NCI-H82 treated with DMSO at 0.1 percent for 48 hours (cell line): ENCODE results near the gene HPS3.

ENCODE experiments used
- DNase-seq: peaks from one replicate; lab custom pipeline; 2025; ENCODE audit not compliant: unreplicated experiment; lab: John Stamatoyannopoulos, UW

The HPS3 gene

DNA sequence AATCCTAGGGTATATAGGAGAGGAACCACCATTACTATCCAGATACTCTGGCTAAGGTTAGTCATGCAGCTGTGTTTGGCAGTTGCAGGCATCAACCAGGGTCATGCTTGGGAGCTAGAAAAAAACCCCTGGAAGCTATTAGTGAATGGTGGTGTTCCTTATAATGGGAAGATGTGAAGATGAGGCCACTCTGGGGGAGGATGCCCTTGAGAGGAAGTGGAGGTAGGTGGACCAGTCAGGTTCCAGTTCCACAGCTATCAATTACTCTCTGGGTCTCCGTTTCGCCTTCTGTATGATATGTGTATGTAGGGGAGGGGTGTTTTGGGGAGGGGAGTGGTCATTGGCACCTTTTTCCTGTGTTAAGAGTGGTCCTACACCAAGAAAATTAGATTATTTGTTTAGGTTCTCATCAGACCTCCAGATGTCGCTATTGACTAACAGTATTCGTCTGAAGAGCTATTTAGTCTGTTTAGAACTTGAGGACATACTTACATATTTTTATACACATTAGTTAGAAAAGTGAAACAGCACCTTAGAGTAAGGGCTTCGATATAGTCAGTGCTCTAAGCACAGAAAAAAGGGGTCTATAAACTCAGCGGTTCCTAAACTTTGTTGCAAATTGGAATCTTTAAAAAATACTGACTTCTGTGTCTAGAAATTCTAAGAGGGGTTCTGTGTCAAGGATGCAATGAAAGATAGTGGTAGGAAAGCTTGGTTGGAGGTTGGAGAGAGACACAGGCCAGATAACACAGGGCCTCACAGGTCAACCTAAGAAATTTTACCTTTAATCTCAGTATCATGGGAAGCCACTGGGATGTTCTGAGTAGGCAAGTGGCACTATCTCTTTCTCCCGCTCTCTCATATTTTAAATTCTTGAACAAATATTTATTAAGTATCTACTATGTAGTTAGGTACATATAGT lies 9.1 kb upstream of the HPS3 start:
- DNase-seq: peak; percentile 28

DNA sequence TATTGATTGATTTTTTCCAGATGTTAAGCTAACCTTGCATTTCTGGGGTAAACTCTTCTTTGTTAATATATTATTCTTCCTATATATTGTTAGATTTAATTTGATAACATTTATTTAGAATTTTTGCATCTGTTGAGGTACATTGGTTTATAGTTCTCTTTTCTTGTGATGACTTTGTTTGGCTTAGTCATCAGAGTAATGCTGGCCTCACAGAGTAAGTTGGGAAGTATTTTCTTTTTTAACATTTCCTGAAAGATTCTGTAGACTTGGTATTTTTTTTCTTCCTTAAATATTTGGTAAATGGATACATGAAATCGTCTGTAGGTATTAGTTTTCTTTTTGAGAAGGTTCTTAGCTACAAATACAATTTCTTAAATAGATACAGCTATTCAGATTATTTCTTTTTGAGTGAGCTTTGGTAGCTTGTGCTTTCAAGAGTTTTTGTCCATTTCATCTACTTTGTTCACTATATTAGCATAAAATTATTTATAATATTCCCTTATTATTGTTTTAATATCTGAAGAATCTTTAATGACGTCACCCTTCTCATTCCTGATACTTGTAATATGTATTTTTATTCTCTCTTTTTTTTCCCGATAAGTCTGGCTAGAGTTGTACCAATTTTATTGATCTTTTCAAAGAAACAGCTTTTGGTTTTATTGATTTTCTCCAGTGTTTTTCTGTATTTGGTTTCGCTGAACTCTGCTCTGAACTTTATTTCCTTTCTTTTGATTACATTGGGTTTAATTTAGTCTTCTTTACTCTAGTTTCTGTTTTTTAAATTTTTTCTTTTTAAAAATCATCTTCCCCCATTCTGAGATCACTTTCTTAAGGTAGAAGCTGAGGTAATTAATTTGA lies 6.5 kb upstream of the HPS3 start:
- DNase-seq: no peak

DNA sequence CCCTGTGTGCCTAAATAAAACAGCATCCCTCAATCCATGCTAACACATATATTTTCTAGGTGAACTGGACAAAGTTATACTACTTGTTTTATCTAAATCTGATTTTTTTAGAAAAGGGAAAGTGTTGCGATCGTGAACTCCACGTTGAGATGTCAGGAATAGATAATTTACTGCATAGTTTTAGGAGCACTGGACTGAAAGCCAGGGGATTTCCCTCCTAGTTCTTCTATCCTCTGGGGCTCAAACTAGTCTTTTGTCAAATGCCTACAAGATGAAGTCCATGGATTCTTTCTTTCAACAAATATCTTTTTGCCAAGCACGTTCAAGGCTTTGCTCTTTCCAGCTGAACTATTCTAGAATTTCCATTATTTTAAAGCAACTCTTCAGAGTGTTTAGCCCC lies 617 bp upstream of the HPS3 start:
- no peak for DNase-seq

DNA sequence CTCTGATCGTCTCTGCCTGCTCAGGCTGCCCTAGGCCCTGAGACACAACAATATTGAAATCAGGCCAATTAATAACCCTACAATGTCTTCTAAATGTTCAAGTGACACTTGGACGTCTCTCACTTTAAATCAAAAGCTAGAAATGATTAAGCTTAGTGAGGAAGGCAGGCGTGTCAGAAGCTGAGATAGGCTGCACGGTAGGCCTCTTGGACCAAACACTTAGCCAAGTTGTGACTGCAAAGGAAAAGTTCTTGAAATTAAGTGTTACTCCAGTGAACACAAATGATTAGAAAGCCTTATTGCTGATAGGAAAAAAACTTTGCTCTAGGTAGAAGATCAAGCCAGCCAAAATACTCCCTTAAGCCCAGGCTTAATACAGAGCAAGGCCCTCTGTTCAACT lies 2.2 kb downstream of the HPS3 start:
- DNase-seq: no peak

DNA sequence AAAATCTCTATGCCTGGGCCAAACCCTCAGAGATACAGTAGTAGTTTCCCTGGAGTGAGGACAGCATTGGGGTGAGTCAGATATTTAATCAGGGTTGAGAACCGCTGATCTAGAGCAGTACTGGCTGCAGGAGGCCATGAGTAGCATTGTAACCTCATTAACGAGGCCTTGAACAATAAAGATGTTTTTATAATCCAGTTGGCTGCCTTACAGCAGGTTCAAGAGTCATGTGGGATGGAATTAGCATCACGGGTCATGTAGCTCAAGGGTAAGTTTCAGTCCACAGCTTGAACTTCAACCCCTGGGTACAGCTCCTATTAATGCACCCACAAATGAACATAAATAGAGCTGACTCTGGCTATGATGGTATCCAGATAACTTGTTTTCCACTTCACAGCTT lies 5.1 kb downstream of the HPS3 start:
- DNase-seq: no peak

DNA sequence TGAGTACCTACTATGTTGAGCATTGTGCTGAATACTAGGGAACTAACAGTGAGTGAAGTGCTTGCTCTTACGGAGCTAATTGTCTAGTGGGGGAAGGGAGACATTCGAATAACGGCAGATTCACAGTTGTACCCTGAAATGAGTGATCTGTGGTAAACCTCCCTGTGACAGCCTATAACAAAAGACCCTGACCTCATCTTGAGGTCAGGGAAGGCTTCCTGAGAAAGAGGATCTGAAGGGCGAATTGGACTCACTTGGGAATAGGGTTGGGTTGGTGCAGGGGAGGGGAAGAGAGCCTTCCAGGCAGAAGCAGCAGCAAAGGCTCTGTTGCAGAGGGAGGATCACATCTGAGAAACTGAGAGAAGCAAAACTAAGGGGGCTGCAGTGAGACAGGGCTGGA lies 13.2 kb downstream of the HPS3 start:
- no peak for DNase-seq

DNA sequence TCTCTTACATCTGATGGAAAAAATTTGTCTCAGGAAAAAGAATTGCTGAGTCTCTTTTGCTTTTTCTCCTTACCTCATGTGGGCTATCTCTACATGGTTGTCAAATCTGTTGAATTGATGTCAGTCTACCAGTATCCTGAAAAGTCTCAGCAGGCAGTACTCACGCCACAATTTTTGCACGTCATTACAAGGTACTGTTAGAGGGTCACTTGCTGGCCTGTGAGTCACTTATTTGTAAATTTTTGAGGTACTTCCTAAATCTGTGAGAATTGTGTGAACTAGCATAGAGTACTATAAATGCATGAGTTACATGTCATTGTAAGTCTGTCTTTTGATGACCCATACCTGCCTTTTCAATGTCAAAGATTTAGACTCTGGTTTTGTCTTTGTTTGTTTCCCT lies 15.9 kb downstream of the HPS3 start:
- no peak for DNase-seq

DNA sequence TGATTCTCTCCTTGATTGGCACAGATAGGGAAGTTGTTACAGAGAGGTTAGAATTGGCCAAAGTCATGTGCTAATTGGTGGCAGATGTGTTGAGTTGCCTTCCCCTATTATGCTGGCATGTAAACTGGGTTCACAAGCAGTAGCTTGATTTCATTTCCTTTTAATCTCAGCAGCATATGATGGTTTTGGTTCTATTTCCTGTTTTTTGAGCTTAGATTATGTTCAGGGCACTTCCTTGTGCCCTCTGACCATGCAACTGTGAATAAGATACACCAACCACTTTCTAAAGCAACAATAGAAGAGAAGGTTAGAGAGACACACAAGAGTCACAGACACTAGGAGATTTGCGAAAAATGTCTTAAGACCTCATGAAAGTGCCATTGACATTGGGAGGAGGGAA lies 16.5 kb downstream of the HPS3 start:
- DNase-seq: no peak

DNA sequence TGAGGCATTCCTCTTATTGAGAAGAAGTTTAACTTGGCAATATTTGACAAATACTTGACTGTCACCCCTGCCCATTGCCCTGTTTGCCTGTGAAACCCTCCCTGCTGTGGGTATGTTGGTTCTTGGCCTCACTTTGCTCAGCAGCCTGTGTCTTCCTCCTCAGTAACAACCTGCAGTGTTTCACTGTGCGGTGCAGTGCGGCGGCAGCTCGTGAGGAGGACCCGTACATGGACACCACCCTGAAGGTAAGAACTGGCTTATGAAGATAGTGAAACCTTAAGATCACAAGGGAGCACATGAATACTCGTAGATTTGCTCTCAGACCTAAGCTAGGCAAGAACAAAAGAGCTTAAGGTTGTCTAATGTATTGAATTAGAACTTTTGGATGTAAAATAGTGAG lies 21.0 kb downstream of the HPS3 start:
- DNase-seq: no peak

DNA sequence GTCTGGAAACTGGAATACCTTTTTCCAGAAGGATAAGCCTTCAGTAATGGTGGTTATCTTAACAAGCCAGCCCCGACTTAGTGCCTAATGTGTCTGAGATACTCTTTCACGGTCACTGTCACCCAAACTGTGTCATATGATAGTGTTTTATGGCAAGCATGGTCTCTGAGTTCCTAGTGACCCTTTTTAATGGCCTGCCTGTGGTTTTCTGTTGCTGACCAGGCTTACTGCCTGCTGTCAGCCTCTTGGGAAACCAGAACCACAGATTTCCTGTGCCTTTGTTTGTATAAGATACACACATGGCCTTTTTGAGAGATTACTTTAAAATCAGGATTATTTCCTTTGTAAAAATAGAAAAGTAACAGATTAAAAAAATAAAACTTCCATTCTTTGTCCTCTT lies 22.4 kb downstream of the HPS3 start:
- no peak for DNase-seq

DNA sequence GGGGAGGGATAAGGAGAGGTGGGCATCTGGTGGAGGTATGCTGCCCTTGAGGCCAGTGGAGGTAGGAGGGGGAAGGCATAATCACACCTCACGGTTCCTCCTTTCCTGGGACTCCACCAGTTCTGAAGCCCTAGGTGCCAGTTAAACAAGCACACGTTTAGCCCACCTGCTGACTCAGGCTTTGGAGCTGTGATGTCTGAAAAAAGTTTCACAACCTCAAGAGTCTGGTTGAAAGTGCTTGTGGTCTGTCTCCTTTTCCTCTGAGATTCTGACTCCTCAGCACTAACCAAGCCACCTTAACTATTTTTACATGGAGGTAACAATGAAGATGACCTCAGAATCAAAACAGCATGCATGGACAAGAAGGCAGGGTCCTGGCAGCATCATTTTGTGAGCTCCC lies 23.0 kb downstream of the HPS3 start:
- DNase-seq: no peak

DNA sequence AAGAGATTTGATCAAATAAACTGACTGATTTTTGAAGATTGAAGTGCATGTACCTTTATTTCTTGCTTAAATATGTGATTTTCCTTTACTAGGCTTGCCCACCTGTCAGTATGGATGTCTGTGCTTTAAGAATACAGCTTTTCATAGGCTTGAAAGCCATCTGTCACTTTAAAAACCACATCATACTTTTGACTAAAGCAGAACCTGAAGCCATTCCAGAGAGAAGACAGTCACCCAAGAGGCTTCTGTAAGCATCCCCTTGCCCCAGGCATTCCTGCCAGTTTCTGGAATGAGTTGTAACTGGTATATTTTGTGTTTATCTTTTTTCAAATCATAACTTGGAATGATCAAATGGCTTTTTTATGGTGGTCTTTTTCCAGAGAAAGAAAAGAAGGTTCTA lies 24.0 kb downstream of the HPS3 start:
- DNase-seq: no peak

DNA sequence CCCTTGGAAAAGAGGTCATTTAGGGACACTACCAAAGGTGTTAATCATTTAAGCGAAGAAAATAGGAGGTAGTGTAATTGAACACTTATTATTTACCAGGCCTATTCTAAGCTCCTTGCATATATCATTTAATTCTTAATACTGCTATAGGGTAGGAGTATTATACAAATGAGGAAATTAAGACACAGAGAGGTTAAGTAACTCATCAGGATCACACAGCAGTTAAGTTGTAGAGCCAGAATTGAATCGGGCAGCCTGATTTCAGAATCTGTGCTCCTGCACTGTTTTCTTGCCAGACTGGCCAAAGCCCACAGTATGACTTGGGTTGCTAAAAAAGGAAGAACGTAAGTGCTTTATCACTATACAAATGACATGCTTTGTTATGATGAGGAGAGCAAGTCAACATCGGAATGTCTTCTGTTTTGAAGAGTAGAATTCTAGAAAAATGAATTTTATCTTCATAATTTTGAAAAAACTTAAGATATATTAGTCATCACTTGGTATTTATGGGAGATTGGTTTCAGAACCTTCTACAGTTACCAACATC lies 31.4 kb downstream of the HPS3 start:
- no peak for DNase-seq

DNA sequence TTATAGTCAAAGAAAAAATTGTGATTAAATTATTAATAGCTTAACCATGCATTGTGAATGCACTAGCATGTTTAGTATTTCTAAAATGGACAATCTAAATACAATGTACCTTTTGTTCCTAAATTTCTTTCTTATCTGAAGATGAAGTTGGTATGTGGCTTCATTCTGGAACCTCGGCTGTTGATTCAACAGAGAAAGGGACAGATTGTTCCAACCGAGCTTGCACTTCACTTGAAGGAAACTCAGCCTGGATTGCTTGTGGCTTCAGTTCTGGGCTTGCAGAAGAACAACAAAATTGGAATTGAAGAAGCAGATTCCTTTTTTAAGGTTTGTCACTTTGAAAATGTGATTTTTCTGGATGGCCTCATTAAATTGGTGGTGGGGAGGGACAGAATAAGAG lies 32.6 kb downstream of the HPS3 start:
- no peak for DNase-seq

DNA sequence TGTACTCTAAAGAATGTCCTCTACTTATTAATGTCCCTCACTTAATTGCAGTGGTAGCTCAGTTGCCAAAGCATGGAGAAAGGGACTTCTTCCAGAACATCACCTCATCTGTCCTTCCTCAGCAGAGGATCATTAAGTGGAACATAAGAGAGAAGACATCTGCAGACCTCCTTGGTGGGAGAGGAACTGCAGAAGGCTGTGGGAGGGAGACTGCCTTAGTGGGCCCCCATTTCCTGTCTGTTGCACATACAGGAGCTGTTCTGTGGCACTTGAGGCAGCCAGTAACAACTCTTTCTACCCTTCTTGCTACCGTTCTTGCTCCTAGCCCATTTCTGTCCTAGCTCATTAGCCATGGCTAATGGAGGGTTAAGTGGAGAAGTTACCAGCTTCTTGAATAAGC lies 33.6 kb downstream of the HPS3 start:
- no peak for DNase-seq

DNA sequence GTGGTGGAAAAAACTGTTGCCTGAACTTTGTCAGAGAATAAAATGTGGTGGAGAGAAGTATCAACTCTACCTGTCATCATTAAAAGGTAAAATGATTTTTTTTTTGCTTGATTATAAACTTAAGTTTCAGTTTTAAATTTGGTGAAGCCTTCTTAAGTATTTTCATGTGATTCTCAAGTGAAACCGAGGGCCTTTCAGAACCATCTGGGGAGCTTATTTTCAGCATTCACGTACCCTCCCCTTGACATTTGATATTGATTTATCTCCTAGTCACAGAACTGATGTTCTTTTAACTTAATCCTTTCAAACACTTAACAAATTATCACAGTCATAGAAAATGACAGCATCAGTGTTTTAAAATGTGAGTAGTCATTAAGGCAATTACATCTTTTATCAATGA lies 38.5 kb downstream of the HPS3 start:
- peak; percentile 22 for DNase-seq

DNA sequence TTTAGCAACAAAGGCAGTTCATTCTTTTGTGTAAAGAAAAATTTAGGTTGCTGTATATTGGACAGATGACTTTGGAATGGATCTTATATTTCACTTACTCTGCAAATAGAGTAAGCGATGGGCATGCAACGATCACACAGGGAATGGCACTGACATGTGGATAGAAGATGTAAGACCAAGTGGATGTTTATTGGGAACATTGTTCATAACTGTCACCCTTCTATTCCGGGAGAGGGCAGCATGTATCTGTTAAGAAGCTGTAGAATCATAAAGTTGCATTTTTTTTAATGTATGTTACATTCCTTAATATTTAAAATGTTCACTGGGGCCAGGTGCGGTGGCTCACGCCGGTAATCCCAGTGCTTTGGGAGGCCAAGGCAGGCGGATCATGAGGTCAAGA lies 41.2 kb downstream of the HPS3 start:
- DNase-seq: no peak

DNA sequence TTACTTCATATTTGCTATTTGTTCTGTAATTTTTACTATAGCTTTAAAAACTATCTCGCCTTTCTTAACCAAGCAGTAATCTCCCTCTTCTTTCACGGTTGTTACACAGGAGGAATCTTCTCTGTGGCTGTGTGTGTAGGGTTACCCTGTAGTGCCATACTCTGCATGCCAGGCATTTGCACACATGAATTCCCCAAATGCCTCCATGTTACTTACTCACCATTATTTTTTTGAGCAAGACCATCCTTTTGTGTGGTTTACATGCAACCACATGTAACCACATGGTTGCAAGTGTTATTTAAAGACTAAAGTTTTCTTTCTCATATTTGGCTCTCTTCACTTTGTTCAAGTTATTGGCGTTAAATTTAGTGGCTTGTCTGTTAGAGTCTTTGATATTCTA lies 45.5 kb downstream of the HPS3 start:
- no peak for DNase-seq

DNA sequence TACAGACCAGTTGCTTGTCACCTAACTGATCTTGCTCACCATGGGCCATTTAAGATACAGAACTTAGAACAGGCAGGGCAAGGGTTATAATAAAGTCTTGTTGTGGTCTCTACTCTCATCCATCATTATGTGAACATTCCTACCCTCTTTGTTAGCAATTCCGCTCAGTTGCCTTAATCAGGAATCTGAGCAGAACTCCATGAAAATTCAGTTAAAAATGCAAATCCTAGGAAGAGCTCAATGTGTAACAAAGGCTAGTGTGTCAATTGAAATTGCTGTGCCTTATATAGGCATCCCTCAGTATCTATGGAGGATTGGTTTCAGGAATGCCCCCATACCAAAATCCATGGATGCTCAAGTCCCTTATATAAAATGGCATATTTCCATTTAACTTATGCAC lies 47.7 kb downstream of the HPS3 start:
- DNase-seq: no peak

DNA sequence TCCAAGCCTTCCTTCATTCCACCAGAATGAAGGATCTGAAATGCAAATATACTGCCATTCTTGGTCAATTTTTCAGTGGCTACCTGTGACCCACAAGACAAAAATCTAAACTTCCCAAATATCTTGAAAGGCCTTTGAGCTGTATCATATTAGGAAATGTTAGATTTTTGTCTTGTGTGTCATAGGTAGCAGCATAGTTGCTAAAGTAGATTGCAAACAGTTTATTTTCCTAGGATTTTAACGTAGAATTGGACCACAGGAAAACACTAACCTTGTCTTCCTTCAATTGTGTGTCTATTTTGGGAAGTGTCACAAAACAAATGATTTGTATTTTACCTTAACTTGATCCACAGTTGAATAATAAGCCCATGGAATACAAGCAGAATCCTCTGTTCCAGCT lies 49.8 kb downstream of the HPS3 start:
- no peak for DNase-seq

DNA sequence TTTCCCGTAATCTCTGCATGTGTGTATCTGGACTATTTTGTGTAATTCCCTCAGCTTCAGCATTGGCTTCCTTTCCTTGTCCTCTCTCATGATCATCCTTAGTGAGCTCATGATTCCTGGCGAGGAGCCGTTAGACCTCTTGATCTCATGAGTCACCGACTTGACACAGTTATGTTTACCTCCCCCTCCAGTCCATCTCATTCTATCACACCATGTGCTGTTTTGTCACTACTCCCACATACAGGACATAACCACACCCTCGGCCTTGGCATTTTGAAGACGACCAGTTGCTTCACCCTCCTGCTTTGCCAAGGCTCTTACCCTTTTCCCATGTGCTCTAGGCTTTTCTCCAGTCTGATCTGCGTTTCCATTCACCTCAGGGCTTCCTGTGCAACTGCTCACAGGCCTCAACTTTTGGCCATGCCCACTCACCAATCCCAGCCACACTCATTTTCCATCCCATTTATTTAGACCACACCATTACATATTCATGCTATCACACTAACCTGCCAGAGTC lies 50.7 kb downstream of the HPS3 start:
- DNase-seq: no peak

DNA sequence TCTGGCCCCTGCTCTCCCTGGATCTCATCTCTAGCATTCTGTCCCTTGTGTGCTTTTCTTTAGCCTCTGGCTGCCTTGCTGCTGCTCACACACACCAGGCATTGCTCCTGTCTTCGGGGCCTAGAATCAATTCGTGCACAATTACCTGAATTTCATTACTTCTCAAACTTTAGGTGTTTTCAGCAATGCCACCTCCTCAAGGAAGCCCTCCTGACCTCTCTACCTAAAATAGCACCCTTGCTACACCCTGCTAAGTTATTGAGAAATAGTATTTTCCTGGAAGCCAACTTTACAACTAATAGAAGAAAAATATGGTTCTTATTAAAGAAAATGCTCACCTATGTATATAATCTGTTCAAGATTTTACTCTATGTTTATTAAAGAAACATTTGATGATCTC lies 51.7 kb downstream of the HPS3 start:
- DNase-seq: no peak
